HG02571 (cell line): ENCODE results near the gene SOX5.

Experiments
- ATAC-seq: cut with Tn5 transposase; IDR thresholded peaks from one replicate; pipeline ENCODE4 v1.9.1; 2021; ENCODE audit warnings: mild to moderate bottlenecking, moderate library complexity; ENCODE audit not compliant: unreplicated experiment

The SOX5 gene

DNA sequence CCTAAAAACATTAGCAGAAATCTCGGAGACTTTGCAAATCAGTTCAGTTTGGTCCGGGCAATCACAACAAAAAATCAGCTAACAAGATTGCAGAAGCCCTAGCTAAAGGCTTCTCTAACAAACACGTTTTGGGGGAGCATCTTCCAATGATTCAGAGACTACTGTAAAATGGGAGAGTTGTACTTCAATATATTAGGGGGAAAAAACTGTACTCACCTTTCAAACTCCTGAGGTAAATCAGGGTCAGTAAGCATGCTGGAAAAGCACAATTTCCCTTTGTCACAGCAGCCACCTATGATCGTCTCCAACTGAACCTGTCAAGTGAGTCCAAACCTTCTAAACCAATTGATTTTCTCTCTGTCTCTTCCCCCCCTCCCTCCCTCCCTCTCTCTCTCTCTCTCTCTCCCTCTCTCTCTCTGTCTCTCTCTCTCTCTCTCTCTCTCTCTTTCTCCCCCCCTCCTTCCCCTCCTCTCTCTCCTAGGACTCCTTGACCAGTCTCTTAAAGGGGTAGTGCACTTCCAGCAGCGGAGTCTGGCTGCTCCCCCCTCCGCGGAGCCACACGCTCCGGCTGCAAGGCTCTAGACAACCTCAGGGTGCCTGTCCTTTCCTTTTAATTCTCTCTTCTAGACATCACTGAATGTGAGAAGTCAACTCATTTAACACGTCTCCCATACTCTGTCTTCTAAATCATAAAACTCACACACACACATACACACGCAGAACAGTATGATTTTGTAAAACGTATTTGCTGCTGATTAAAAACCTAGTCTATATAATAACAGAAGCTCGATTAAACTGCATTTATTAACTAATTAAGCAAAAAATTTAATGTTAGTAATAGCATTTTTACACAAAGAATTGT, at the start of gene SOX5:
Gene SOX5 (minus strand): TSS at position 323 of the 862 bp plus-strand sequence. CDS start 69 bp downstream, at position 254.
- no peak for ATAC-seq

DNA sequence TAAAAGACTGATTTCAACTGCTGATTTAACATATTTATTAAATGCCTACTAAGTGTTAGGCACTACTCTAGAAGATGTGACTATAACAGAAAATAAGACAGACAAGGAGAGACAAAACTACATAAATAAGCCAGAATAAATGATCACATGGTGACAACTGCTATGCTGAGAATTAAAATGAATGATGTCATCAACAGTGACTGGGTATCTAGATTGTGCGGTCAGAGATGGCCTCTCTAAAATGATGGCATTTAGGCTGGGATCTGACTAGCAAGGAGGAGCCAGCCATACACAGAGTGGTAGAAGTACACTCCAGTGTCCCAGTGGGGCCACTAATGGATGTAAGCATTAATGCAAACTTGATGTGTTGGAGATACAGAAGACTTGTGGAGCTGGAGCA, 37.6 kb upstream of the SOX5 start:
- ATAC-seq: no peak

DNA sequence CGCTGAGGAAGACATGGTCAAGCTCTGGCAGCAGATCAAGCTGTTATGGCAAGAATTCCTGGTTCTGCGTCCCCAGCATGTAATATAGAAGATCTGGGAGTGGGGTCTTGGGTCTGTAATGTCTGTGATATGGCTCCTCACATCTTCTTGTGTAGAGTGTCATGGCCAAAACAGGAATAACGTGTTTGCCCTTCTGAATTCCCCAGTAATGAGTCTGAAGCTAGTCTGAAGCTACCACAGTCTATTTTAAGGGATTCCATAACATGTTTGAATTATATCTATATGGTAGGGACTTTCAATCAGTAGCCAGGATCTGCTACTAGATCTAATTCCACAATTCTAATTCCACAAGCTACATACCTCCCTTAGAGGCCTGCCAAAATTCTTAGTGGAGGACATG, 31.4 kb upstream of the SOX5 start:
- ATAC-seq: no peak

DNA sequence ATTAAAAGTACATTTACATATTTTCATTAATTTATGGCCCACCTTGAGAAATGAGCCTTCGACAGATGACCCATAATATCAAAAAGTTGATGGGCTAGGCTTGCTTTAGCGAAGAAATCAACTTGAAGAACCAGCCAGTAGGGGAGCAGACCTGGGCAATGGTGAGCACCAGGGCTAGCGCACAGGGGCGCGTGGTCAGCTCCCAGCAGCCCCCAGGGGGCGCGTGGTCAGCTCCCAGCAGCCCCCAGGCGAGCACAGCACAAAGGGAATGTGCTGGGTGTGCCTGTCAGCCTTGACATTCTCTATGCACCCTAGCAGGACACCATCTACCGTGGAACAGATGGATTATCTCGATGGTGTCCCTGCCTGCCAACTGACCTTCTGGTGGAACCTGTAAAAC, 15.3 kb upstream of the SOX5 start:
- no peak for ATAC-seq

DNA sequence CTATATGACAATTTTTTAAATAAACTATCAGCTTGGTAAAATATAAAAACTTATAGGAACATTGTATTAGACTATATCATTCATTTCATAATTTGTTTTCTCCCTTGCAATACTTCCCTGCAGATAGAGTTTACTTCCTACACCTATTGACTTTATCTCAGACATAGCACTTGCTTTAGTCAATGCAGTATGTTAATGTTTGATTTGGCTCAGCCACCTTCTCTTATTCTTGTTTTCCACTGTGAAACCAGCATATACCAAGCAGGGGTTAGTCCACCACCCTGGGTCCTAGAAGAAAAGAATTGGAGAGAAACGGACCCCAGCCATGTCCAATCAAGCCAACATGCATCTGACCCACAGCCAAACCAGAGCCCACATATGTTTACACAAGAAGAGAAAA, 10.4 kb upstream of the SOX5 start:
- ATAC-seq: no peak

DNA sequence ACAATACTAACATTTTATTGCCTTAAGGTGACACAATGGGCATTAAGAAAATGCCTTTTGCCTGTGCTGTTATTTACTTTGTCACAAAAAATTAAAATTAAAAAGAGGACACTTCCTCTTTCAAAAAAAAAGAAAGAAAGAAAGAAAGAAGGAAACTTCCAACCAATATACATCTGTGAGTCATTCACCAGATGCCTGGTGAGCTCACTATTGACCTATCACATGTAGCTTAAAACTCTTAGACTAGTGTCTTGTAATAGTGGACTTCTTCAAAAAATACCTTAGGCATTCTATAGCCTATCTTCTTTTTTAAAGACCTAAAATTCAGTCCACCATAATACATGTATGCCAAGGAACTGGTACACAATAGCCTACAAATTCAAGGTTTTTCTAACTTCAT, 4.9 kb upstream of the SOX5 start:
- ATAC-seq: no peak

DNA sequence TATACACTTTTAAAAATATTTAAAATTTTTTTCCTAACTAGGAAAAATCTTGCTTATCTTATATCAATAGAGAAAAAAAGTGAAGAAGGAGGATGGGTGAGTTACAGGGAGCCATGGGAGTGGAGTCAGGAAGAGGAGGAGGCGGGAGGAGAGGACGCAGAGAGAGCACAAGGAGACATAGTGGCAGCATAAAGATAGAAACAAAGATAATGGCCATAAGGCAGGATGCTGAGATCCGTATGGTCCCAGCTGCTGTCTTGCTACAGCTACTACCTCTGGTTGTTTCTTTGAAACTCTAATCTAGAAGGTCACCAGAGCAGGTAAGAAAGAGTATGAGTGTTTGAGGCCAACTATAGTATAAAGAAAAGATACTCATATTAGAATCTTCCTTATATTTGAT, 2.6 kb upstream of the SOX5 start:
- no peak for ATAC-seq

DNA sequence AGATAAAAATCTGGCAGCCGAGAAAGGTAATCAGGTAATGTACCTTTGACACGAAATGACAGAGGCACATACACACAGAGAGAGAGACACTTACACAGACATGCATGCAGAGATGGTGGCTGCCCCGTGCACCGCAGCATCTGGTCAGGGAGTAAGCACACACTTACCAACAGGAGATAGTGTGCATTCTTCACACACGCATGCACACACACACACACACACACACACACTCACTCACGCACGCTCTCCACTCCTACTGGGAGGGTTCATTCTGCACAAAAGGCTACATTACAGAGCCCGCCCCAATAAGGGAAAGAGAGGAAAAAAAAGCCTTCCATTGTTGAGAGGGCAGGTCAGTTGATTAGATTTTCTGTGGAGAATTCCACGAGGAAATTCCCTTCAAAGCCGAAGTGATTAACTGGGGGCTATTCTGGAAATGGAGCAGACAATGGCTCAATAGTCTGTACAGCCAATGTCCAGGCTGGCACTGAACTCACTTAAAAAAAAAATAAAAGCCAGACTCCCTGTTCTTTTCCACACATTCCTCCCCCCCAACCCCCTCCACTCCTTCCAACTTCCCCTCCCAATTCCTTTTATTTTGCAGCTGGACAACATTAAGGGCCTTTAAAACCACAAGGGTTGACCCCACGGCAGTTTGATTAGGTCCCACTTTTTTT, 1.4 kb upstream of the SOX5 start:
- no peak for ATAC-seq

DNA sequence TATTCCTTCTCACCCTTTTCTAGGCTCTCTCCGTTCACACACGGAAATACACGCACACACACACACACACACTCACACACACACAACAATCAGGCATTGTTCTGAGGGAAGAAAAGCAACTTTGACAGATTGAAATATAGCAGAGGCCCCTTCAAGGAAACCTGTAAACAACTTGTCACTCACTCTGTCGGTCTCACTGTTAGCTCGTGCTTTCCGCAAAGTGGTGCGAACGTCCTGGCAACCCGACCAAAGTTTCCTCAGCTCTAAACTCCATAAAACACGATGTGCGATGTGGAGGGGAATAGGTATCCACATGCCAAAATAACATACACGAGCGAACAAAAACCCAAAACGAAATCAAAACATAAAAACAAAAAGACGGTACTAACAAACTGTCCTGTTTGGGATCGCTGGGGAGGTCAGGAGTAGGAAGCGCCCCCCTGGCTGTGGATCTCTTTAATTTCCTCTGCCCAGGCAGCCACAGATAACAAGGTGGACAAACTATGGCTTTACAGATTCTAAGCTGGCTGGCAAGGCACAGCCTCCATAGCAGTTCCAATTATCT, 822 bp upstream of the SOX5 start:
- no peak for ATAC-seq

DNA sequence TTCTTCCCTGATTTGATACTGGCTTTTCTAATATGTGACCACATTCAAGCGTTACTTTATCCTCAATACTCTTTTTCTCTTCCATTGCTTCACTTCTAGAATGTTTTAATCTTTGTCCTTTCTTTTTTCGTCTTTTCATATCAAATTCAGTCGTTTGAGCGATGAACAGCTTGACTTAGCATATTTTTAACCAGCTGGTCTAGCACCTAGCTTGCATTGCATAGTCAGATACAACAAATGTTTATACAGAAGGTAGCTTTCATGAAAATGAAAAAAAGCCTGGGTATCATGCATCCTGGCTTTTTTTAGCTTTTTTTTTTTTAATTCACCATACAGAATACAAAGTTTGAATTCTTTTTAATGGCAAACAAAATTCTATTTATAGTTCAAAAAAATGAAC, 1.2 kb downstream of the SOX5 start:
- ATAC-seq: no peak

DNA sequence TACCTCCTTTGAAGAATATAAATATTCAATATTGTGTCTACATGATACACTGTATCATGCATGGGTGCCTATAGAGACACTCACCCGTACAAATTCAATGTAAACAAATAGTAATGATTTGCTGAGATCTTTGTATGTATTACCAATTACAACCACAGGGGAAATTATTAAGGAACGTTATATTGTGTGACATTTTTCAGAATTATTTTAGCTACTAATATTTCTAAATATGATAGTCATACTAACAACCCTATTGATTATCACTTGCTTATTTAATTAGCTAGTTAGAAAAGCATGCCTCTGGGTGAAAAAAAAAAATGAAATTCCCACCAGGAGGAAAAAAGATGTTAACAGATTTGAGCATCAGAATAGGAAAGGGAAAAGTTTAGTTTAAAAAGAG, 2.1 kb downstream of the SOX5 start:
- no peak for ATAC-seq

DNA sequence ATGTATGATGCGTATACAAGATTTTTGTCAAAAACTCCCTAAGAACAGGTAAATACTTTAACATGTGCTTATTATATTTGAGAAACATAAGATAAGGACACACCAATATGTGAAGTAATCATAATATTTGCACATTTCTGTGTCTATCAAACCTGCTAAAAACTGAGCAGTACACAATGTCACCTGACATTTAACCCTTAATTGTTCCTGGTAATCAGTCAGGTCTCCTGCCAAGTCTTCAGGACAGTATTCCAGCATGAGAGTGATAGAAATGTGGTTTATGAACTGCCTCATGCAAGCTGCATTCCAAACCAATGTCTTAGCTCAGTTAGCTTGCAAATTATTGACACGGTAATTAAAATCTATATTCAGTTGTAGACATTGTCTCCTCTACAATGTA, 4.2 kb downstream of the SOX5 start:
- ATAC-seq: no peak

DNA sequence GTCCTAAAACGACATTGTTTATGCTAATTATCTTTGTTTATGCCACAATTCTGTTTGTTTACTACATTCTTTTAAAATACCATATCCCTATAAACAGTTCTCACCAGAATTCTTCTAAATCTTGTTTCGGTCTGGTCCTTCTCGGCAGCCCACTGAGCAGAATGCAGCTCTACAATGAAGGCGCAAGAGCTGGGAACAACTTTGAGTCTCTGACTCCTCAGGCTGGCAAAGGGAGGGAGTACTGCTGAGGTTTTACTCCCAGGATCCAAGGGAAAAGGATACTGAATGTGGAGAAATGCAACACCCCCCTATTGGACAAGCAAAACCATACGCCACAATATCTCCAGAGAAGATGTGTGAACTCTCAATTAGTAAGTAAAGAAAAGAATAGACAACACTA, 5.4 kb downstream of the SOX5 start:
- no peak for ATAC-seq

DNA sequence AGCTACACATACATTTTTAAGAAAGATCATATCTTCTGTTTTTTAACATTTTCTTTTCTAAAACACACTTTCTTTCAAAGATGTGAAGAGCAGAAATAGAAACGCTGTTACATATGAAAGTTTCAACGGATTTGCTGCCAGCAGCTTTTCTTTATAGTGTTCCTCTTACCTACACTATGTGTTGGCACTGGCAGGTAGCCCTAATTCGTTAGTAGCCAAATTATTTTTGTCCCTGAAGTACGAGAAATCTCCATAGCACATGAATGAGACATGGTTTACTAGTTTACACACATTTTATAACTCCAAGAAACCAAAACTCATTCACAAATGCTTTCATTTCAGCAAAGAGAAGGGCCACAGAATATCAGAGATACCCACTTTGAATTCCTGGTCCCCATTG, 6.6 kb downstream of the SOX5 start:
- no peak for ATAC-seq

DNA sequence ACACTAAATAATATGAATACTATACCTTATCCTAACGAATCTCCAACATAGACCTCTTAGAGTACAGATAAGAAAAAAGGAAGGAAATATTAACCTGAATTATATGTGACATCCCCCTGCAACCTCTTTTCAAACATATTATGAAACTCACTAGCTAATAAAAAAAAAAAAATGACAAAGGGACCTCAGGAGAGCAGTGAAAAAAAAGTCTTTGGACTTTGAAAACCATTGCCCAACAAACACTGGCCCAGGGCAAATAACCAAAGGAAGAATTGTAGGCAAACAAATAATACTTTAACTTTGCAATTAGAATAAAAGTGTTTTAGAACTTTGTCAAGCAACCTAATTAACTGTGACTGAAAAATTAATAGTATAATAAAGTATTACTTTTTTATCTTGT, 7.7 kb downstream of the SOX5 start:
- no peak for ATAC-seq

DNA sequence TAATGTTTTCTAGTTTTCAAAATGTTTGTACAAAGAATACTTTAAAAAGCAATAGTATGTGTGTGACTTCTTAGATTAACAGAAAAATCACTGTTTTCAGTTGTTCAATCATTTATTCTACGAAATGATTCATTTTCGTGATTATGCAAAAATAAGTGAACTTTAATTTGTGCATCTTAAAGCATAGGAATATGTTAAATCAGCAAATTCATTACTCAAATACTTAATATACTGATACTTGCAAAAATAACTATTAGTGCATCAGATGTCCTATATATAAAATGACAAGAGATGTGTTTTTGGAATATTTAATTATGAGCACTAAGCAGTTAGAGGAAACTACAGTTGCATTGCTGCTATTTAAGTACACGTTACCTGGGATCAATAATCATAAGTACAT, 11.0 kb downstream of the SOX5 start:
- ATAC-seq: no peak

DNA sequence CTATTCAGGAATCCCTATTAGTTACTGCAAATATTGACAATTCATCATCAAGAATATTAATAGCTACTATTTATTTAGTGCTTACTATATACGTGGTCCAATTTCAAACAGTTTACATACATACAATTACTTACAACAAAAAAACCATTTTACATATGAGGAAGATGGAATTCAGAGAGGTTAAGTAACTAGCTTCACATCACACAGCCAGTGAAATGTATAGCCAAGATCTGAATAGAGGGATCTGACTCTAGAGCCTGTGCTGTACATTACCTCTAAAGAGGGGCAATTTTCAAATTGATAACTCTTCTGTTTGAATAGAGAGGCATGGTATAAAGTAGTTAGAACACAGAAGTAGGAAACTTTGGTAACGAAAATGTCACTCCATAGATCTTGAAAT, 18.3 kb downstream of the SOX5 start:
- no peak for ATAC-seq

DNA sequence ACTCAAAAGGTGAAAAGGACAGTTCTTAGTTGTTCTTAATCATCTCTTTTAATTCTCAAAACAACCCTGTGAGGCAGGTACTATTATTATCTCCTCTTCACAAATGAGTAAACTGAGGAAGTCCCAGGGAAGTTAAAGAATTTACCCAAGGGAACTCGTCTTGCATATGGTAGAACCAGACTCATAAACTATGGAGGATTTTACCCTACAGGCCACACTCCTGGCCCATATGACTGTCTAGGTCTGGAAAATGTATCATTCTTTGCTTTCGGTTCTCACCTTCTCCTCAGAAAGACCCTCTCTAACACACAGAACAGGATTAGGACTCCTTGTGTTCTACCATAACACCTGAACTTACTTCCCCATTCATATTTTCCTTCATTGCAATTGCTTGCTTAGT, 18.9 kb downstream of the SOX5 start:
- no peak for ATAC-seq

DNA sequence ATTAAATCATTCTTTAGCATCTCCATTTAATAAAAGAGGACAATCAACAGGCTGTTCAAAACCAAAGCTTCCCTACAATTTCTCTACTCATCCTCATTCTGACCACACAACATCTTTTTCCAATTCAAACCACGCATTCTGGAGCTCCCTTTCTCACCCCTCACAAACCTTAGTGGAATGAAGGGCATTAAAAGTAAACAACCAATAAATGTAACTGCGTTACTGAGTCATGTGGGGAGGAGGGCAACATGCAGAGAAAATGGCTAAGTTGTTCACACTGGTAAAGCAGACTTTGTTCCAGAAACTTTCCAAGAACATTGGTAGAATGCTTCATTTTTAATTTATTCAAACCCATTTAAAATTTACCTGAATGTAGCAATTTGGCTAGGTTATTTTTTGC, 19.6 kb downstream of the SOX5 start:
- no peak for ATAC-seq

DNA sequence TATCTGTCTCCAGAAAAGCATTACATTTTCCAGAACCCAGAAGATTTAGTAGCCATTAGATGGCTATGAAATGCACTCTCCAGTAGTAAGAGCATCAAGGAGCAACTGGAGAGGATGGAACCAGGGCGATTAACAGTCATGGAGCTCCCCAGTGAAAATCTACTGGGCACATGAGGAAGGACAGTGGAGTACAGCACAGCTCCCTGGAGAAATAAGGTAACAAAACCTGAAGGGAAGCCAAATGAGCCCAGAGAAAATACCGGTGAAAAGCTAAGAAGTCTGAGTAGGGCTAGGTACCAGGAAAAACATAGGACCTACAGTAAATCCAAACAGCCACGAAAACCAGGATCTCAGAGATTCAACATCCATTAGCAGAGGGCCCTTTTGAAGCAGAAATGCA, 21.6 kb downstream of the SOX5 start:
- ATAC-seq: no peak

DNA sequence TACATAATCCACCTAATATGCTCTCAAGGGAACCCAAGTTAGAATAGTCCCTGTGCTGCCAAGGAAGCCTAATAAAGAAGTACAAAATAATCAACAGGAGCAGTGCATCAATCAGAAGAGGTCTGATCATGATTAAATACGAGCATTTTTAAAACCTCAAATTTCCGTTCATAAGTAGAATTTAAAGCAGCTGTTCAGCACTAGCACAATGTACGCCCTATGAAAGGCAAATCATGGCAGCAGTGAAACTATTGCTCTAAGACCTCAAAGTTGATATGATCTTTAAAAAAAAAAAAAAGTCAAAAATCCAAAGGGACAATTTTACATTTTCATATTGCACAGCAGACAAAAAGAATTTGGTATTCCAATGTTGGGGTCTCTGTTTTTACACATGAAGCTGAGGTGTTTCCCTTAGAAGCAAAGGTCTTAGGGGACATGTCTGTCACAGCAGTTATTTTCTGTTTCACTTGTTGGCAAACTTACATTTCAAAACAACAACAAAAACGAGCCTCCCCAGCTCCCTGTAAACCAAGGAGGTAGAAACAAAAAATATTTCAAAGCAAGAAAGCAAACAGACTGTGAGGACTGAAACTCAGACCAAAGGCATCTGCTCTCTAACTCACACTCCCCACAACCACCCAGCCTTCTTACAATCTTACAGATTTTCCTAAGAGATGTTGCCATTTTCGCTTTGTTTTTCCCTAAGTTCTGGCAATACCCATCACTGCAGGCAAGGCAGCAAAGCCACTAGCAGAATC, 28.2 kb downstream of the SOX5 start:
- ATAC-seq: no peak

DNA sequence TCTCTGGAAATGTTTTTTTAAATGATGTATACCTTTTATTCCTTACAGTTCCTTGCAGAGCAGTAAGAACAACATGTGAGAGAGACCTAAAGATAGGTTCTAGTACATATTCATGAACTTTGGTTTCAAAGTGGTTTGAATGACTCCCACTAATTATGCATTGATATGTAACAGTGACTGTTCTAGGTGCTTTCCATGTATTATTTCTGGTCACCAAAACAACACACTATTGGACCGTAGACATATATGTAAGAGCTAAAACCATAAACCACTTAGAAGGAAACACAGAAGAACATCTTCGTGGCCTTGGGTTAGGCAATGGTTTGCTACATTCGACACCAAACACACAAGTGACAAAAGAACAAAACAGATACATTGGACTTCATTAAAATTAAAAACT, 37.9 kb downstream of the SOX5 start:
- ATAC-seq: no peak
